Amniotic epithelial cell (primary cell): ENCODE results near the gene CPNE9.
"Not testable (repeated sequence)": the region's sequence is repeated elsewhere in the genome, so short reads cannot be mapped to it uniquely, and the experiment has no call there.

Source experiments
- DNase-seq: peaks from one replicate; pipeline ENCODE4 v3.0.0-alpha.2; 2010; ENCODE audit warnings: low read depth

CPNE9 gene

DNA sequence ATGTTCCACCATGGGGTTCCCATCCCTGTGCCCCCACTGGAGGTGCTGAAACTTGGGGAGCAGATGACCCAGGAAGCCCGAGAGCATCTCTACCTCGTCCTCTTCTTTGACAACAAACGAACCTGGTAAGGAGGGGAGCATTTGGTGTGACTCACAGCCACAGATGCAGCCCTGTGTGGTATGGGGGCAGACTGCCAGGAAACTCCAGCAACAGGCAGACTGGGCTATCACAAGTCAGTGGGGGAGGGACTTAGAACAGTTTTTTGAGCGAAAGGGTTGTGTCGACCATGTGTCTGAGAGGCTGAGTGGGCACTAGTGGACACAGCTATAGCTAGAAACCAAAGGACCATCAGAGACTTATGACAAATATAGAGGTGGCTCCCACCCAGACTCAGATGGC lies 42.7 kb downstream of the CPNE9 start:
- peak; percentile 93 for DNase-seq

DNA sequence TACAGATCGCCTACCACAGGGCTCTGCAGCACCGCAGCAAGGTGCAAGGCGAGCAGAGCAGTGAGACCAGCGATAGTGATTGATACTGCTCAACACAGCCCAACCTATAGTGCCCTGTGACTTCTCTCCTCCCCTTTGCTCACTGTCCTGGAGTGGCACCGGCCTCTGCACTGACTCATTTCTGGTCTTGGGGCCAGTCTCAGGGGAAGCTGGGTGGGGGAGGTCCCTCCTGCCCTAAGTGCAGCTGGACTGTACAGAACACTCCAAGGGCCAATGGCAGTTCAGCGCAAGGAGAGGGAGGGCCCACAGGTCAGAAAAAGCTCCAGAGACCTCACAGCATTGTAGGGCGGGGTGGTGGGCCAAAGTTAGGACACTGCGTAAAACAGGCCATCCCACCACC lies 43.6 kb downstream of the CPNE9 start:
- peak; percentile 66 for DNase-seq

- no peak for DNase-seq
Measured at GRCh38 chr3:9748031-9748430, 44.4 kb downstream of the CPNE9 start.

DNA sequence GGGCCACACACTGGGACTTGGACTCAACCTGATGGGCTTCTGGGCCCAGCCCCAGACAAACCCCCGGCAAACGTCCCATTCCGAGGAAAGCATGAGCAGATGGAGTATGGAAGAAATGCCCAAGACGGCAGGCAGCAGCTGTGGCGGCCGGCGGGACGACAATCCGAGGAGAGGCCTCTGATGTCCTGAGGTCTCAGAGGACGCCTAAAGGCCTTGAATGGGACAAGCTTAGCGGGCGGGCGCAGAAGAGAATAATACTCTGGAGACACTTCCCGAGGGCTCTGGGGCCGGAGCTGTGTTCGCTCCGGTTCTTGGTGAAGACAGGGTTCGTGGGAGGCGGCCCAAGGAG lies 45.6 kb downstream of the CPNE9 start:
- DNase-seq, result no peak

GRCh38 chr3:9749645-9750555 lies 46.3 kb downstream of the CPNE9 start, which contains the start of gene OGG1:
Gene OGG1, plus strand, starts transcription at chr3:9749952. Its CDS starts 335 bp downstream, at chr3:9750287.
- peak; percentile 98 for DNase-seq

DNA sequence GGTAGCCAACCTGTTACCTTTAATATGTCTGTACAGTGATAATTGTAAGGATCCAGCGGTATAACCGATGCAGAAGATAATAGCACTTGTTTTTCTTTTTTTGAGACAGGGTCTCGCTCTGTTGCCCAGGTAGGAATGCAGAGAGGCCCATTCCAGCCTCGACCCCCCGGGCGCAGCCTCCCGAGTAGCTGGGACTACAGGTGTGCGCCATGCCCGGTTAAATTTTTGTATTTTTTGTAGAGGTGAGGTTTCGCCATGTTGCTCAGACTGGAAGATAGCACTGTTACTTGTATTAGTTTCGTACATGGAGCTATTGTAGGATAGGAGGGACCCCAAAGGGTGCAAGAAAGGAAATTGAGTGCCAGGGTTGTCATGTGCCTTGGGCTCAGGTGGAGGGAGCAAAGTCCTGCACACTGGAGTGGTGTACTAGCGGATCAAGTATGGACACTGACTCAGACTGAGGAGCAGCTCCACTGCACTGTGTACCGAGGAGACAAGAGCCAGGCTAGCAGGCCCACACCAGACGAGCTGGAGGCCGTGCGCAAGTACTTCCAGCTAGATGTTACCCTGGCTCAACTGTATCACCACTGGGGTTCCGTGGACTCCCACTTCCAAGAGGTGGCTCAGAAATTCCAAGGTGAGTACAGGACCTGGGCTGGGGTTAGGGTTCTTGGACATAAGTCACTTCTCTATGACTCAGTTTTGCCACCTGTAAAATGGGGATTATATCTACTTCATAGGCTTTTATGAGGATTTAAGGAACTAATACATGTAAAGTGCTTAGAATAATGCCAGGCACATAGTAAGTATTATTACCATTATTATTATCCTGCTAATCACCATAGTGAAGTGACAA lies 47.2 kb downstream of the CPNE9 start:
- peak; percentile 48 for DNase-seq

- no peak for DNase-seq
Measured at GRCh38 chr3:9754678-9755077, 51.0 kb downstream of the CPNE9 start.

DNA sequence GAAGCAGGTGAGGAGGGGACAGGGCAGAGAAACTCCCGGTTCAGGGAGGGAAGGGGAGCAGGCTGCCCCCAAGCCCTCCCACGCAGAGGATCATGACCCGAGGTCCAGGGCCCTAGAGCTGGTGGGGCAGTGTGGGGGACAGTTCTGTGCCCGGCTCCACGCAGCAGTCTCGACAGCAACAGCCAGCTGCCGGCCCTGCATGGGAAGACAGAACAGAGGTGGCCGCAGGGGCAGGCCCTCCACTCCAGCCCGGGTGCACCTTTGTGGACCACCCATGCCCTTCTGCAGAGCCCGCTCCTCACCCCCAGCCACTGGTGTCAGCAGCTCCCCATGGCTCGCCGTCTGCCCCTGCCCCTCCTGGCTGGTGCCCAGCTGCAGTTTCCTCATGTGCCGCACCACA lies 53.8 kb downstream of the CPNE9 start:
- no peak for DNase-seq

GRCh38 chr3:9760779-9761505 lies 57.3 kb downstream of the CPNE9 start:
- DNase-seq, result no peak

DNA sequence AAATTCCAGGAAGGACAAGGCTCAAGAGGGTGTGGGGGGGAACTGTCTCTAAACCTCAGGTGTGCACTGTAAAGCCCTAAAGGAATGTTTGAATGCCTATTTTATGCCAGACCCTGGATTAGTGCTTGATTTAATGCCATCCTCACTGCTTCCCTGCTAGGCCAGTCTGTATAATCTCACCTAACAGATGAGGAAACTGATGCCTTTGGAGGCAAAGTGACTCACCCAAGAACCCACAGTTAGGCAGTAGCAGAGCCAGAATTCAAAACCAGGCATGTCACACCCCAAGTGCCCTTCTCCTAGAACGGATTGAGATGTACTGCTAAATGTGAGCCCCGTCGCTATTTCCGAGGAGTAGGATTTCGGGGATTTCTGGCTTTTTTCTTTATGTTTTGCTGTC lies 58.3 kb downstream of the CPNE9 start:
- DNase-seq, result no peak

- no peak for DNase-seq
Measured at GRCh38 chr3:9762871-9763270, 59.2 kb downstream of the CPNE9 start.

DNA sequence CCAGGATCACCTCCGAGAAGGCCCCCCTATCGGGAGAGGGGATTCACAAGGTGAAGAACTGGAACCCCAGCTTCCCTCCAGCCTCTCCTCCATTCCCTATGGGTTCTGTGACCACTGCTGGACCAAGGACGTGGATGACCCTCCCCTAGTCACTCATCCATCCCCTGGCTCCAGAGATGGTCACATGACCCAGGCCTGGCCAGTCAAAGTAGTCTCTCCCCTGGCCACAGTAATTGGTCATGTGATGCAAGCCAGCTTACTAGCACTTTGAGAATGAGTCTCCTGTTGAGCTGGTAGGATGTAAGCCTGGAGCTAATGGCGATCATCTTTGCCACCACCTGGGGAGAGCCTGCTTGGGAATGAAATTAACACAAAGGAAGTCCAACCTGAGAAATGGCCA lies 62.2 kb downstream of the CPNE9 start:
- peak; percentile 41 for DNase-seq

DNA sequence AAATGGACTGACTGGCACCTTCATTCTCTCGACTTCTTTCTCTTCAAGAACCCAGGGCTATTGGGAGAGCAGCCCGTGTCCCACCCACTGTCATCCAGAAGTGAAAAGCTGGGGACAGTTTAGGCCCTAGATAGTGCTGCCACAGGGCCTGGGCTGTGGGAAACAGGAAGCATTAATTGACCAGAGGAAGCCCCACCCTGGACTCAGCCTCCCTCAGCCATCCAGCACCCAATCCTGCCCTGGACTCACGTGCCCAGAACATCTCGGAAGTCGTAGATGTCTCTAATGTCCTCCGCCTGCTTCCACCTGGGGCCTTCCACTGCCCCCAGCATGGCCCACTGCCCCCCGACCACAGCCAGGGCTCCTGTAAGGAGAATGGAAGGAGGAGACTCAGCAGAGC lies 63.8 kb downstream of the CPNE9 start:
- DNase-seq, result no peak

DNA sequence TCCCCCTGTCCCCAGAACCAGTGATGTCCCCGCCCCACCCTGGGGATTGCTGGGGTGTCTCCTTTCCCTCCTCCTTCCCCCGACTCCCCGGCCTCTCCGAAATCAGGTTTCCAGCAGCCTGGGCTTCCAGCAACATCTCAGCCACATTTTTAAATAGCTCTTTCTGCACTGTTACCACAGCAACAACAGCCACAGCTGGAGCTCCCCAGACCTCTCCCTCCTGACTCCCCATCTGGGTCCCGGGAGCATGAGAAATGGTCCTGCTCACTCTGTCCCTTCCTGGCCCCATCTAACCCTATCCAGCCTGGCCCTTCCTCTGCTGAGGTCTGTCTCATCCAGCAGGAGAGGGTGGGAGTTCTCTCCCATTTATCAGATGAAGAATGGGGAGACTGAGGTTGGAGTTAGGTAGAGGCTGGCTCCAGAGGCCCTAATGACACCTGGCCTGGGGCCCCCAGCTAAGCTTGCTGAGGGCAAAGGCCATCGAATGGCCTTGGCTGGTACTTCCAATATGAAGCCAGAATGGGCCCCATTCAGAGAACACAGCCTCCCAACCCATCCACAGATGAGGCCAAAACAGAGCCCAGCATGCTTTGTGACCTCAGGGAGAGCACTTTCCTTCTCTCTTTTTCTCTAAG lies 64.6 kb downstream of the CPNE9 start:
- DNase-seq, result no peak

GRCh38 chr3:9769012-9769411 lies 65.4 kb downstream of the CPNE9 start:
- no peak for DNase-seq

GRCh38 chr3:9769426-9770275 lies 66.0 kb downstream of the CPNE9 start, which contains the start of gene CAMK1:
Gene CAMK1, minus strand, starts transcription at chr3:9769947. Its CDS starts 2,198 bp downstream, at chr3:9767749.
- DNase-seq, result peak; percentile 42

GRCh38 chr3:9770276-9770812 lies 66.7 kb downstream of the CPNE9 start:
- DNase-seq, result no peak

GRCh38 chr3:9771007-9771406 lies 67.4 kb downstream of the CPNE9 start:
- DNase-seq, result not testable (repeated sequence)

GRCh38 chr3:9776896-9777693 lies 73.5 kb downstream of the CPNE9 start:
- DNase-seq, result no peak

DNA sequence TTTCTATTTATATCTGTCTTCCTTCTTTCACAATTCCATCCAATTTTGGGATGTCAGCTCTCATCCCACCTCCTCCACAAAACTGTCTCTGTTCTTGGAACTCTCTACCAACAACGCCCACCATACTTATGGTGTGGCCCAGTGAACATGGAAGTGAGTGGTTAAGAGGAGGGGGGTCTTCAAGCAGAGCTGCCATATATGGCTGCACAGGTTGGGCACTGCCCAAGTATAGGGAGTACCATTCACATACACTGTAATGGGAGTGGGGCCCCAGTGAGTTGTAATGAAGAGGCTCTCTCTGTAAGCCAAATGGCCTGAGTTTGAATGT lies 74.0 kb downstream of the CPNE9 start:
- no peak for DNase-seq
